H9 (cell line): ENCODE measurements around the gene TMEM184A. TPM values are rescaled to one million over a fixed set of nuclear protein-coding genes. Genes with fewer than 3 reads are reported as not detected.

ENCODE experiments used
- DNase-seq: peaks from one replicate; pipeline ENCODE4 v3.0.0-alpha.2; 2017
- H2AFZ ChIP-seq: one replicate; pipeline ENCODE4 v1.6.1; 2013; ENCODE audit warnings: mild to moderate bottlenecking, low read length, control low read depth, moderate library complexity
- H2AK5ac ChIP-seq: 2 replicates; pipeline ENCODE4 v1.6.1; 2013; ENCODE audit warnings: low read length, control low read depth, mixed read lengths; ENCODE audit not compliant: insufficient read length
- H2BK120ac ChIP-seq: one replicate; pipeline ENCODE4 v1.6.1; 2013; ENCODE audit warnings: low read depth, mild to moderate bottlenecking, low read length, control low read depth, inconsistent platforms; ENCODE audit not compliant: poor library complexity, severe bottlenecking
- H2BK12ac ChIP-seq: 2 replicates; pipeline ENCODE4 v1.6.1; 2013; ENCODE audit warnings: low read length, control low read depth, mixed read lengths, low read depth; ENCODE audit not compliant: insufficient read length
- H2BK15ac ChIP-seq: 2 replicates; pipeline ENCODE4 v1.6.1; 2013; ENCODE audit warnings: low read depth, low read length, control low read depth
- H2BK20ac ChIP-seq: one replicate; pipeline ENCODE4 v1.6.1; 2013; ENCODE audit warnings: low read depth, mild to moderate bottlenecking, low read length, control low read depth, inconsistent platforms; ENCODE audit not compliant: poor library complexity, severe bottlenecking
- H2BK5ac ChIP-seq: 2 replicates; pipeline ENCODE4 v1.6.1; 2013; ENCODE audit warnings: low read length, control low read depth, mixed read lengths; ENCODE audit not compliant: insufficient read length
- H3K14ac ChIP-seq: 2 replicates; pipeline ENCODE4 v1.6.1; 2013; ENCODE audit warnings: low read length, control low read depth; ENCODE audit not compliant: insufficient read depth
- H3K18ac ChIP-seq: 2 replicates; pipeline ENCODE4 v1.6.1; 2013; ENCODE audit warnings: low read depth, mild to moderate bottlenecking, mixed read lengths, low read length, control low read depth; ENCODE audit not compliant: insufficient read length
- H3K23ac ChIP-seq: 2 replicates; pipeline ENCODE4 v1.6.1; 2013; ENCODE audit warnings: low read length, control low read depth, mixed read lengths, low read depth; ENCODE audit not compliant: insufficient read length
- H3K23me2 ChIP-seq: 2 replicates; pipeline ENCODE4 v1.6.1; 2013; ENCODE audit warnings: low read depth, mild to moderate bottlenecking, mixed read lengths, low read length, control low read depth; ENCODE audit not compliant: insufficient read length, poor library complexity, severe bottlenecking
- H3K27ac ChIP-seq: 2 replicates; pipeline ENCODE4 v1.5.1; 2013; ENCODE audit warnings: low read length, control low read depth, mixed read lengths, low read depth; ENCODE audit not compliant: insufficient read length
- H3K27me3 ChIP-seq: 2 replicates; pipeline ENCODE4 v1.6.1; 2013; ENCODE audit warnings: low read length, control low read depth, inconsistent platforms; ENCODE audit not compliant: insufficient read depth
- H3K4ac ChIP-seq: 2 replicates; pipeline ENCODE4 v1.6.1; 2013; ENCODE audit warnings: low read depth, mild to moderate bottlenecking, control low read depth, inconsistent platforms, low read length, moderate library complexity
- H3K4me1 ChIP-seq: 2 replicates; pipeline ENCODE4 v1.6.1; 2013; ENCODE audit warnings: low read length, control low read depth, inconsistent platforms; ENCODE audit not compliant: insufficient read depth
- H3K4me2 ChIP-seq: 2 replicates; pipeline ENCODE4 v1.6.1; 2013; ENCODE audit warnings: low read length, control low read depth, mixed read lengths; ENCODE audit not compliant: insufficient read length, insufficient read depth
- H3K56ac ChIP-seq: 2 replicates; pipeline ENCODE4 v1.6.1; 2013; ENCODE audit warnings: low read depth, mild to moderate bottlenecking, mixed read lengths, low read length, control low read depth; ENCODE audit not compliant: insufficient read length
- H3K79me1 ChIP-seq: 2 replicates; pipeline ENCODE4 v1.6.1; 2013; ENCODE audit warnings: low read depth, mild to moderate bottlenecking, moderate library complexity, low read length, control low read depth, inconsistent platforms; ENCODE audit not compliant: insufficient read depth, poor library complexity, severe bottlenecking
- H3K79me2 ChIP-seq: 2 replicates; pipeline ENCODE4 v1.6.1; 2013; ENCODE audit warnings: low read length, control low read depth, inconsistent platforms; ENCODE audit not compliant: insufficient read depth
- H3K9ac ChIP-seq: 2 replicates; pipeline ENCODE4 v1.6.1; 2013; ENCODE audit warnings: low read length, control low read depth, mixed read lengths; ENCODE audit not compliant: insufficient read length; ENCODE audit errors: extremely low read depth
- H3K9me3 ChIP-seq: one replicate; pipeline ENCODE4 v1.6.1; 2013; ENCODE audit warnings: low read depth, low read length, inconsistent platforms; ENCODE audit not compliant: control insufficient read depth
- H3T11ph ChIP-seq: one replicate; pipeline ENCODE4 v1.6.1; 2013; ENCODE audit warnings: mild to moderate bottlenecking, low read length, control low read depth, inconsistent platforms
- H4K20me1 ChIP-seq: one replicate; pipeline ENCODE4 v1.6.1; 2013; ENCODE audit not compliant: control insufficient read depth, insufficient read length, insufficient read depth
- H4K5ac ChIP-seq: 2 replicates; pipeline ENCODE4 v1.6.1; 2013; ENCODE audit warnings: low read depth, mild to moderate bottlenecking, mixed read lengths, low read length, control low read depth; ENCODE audit not compliant: insufficient read length
- H4K8ac ChIP-seq: replicated peaks from 2 replicates; pipeline ENCODE4 v1.6.1; 2013; ENCODE audit warnings: low read length, control low read depth, mixed read lengths, low read depth; ENCODE audit not compliant: insufficient read length
- H4K91ac ChIP-seq: 2 replicates; pipeline ENCODE4 v1.6.1; 2013; ENCODE audit warnings: low read depth, mild to moderate bottlenecking, moderate library complexity, mixed read lengths, low read length, control low read depth; ENCODE audit not compliant: insufficient read length
- H3K27ac Mint-ChIP-seq, 3 experiments: 2 replicates in 2 of 3; 3 replicates in 1 of 3; pipeline ENCODE4 v1.8.0; 2020 to 2021; ENCODE audit warnings: mixed read lengths in 3 of 3, mild to moderate bottlenecking in 1 of 3, moderate library complexity in 1 of 3
- H3K27me3 Mint-ChIP-seq: 2 replicates; pipeline ENCODE4 v1.8.0; 2021; ENCODE audit warnings: low read depth, mild to moderate bottlenecking, moderate library complexity, mixed read lengths
- H3K36me3 Mint-ChIP-seq, 3 experiments: 2 replicates in 2 of 3; 3 replicates in 1 of 3; pipeline ENCODE4 v1.8.0; 2020 to 2021; ENCODE audit warnings: low read depth in 3 of 3, mixed read lengths in 3 of 3; ENCODE audit not compliant: insufficient read depth in 1 of 3
- H3K4me1 Mint-ChIP-seq, 2 experiments: 2 replicates each; pipeline ENCODE4 v1.8.0; 2020; ENCODE audit warnings: mixed read lengths in 2 of 2
- H3K4me3 Mint-ChIP-seq, 2 experiments: 2 replicates in 1 of 2; 3 replicates in 1 of 2; pipeline ENCODE4 v1.8.0; 2020 to 2021; ENCODE audit warnings: mild to moderate bottlenecking in 2 of 2, mixed read lengths in 2 of 2, moderate library complexity in 1 of 2
- H3K9me3 Mint-ChIP-seq, 2 experiments: 2 replicates in 1 of 2; 3 replicates in 1 of 2; pipeline ENCODE4 v1.8.0; 2020; ENCODE audit warnings: mild to moderate bottlenecking in 2 of 2, mixed read lengths in 2 of 2, moderate library complexity in 1 of 2
- WGBS: extraction: QIAGEN DNeasy Blood & Tissue Kit; methylation state at CpG from one replicate; pipeline ENCODE4 v1.1.7; 2013; ENCODE audit warnings: missing lambda C conversion rate, low lambda C conversion rate, mixed read lengths; ENCODE audit not compliant: insufficient read length; ENCODE audit errors: extremely low coverage; 5-methylcytosine and 5-hydroxymethylcytosine counted together
- total RNA-seq: library from RNA; stranded (reverse); gene quantifications from 2 replicates; pipeline ENCODE4 v1.2.1, GENCODE V29; 2021
- TF ChIP-seq, protein P1 (sequence below): fragments of 200-600 bp; sonication (generic); conservative IDR thresholded peaks from 3 replicates; pipeline ENCODE4 v1.8.0; 2021; ENCODE audit warnings: antibody characterized with exemption, mild to moderate bottlenecking

TMEM184A gene
- total RNA-seq, 1 experiment from 2014 or later: 1.3 TPM

DNA sequence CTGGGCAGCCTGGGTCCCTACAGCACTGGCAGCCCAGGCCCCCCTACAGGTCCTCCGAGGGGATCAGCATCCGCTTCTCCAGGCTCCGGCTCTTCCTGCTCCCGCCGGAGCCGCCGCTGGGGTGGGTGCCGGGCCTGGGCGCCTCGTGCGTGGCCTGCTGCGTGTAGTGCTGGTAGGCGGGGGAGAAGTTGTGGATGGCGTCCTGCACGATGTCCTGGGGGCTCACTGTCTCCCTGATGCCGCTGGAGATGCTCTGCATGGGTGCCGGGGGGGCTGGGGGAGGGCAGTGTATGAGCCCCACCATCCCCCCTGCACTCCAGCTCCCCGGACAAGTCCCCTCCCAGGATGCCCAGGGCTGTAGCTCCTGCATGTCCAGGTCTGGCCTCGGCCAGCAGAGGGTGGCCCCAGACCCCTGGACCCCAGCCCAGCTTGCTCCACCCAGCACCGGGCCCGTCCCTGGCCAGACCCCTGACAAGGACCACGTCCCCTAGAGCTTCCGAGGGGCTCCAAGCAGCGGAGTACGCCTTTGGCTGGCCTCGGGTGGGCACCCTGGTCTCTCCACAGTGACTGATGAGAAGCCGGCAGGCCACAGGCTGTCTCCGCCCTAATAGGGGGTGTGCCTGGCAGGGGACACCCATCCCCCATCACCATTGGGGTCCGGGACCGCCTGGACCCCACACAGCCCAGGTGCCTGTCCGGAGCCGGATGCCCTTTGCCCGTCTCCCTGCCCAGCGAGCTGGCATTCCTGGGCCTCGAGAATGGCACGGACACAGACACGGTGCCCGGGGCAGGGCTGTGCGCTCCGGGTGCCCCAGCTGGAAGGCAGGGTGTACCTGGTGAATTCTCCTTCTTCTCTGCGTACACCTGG lies 8.9 kb downstream of the TMEM184A start:
- H3K9ac ChIP-seq: no peak overlapping the region
- no peak overlapping the region for H3T11ph ChIP-seq
- DNase-seq: no peak
- H3K23ac ChIP-seq: no peak overlapping the region
- H2BK20ac ChIP-seq: no peak overlapping the region
- H2BK15ac ChIP-seq: no peak overlapping the region
- no peak overlapping the region; the same call in 1 of the 2 replicates for H3K14ac ChIP-seq
- no peaks in the 10 kb centered on the region for H3K27me3 ChIP-seq
- no peaks in the 10 kb centered on the region for H3K4me1 ChIP-seq
- Mint-ChIP-seq H3K27ac (no peak overlapping the region), H3K4me1 (no peaks in the 10 kb centered on the region), H3K27me3 (no peaks in the 10 kb centered on the region; the same call in 1 of the 2 replicates), H3K9me3 (no peaks in the 10 kb centered on the region; a peak in 1 of 5 replicates), H3K36me3 (no peaks in the 10 kb centered on the region), H3K4me3 (no peak overlapping the region)
- no peak overlapping the region for H2AFZ ChIP-seq
- TF ChIP-seq, protein P1, sequence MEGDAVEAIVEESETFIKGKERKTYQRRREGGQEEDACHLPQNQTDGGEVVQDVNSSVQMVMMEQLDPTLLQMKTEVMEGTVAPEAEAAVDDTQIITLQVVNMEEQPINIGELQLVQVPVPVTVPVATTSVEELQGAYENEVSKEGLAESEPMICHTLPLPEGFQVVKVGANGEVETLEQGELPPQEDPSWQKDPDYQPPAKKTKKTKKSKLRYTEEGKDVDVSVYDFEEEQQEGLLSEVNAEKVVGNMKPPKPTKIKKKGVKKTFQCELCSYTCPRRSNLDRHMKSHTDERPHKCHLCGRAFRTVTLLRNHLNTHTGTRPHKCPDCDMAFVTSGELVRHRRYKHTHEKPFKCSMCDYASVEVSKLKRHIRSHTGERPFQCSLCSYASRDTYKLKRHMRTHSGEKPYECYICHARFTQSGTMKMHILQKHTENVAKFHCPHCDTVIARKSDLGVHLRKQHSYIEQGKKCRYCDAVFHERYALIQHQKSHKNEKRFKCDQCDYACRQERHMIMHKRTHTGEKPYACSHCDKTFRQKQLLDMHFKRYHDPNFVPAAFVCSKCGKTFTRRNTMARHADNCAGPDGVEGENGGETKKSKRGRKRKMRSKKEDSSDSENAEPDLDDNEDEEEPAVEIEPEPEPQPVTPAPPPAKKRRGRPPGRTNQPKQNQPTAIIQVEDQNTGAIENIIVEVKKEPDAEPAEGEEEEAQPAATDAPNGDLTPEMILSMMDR: no peak
- no peaks in the 10 kb centered on the region for H3K23me2 ChIP-seq
- H4K20me1 ChIP-seq: no peaks in the 10 kb centered on the region
- H3K4ac ChIP-seq: no peak overlapping the region
- no peaks in the 10 kb centered on the region for H3K9me3 ChIP-seq
- H4K91ac ChIP-seq: no peak overlapping the region
- no peak overlapping the region for H3K56ac ChIP-seq
- H3K18ac ChIP-seq: no peak overlapping the region
- H4K8ac ChIP-seq: no peak overlapping the region
- no peak overlapping the region for H3K4me2 ChIP-seq
- H3K27ac ChIP-seq: no peak overlapping the region
- H3K79me1 ChIP-seq: no peaks in the 10 kb centered on the region
- H4K5ac ChIP-seq: no peak overlapping the region
- no peak overlapping the region for H2BK120ac ChIP-seq
- no peaks in the 10 kb centered on the region for H3K79me2 ChIP-seq
- WGBS: no CpG with 5 or more reads among the region's 41 CpGs
- no peak overlapping the region for H2AK5ac ChIP-seq
- no peak overlapping the region for H2BK5ac ChIP-seq
- no peak overlapping the region for H2BK12ac ChIP-seq
